ENCODE results near the gene TESMIN.

GRCh38 chr11:68677432-68677831 is 73.9 kb downstream of the TESMIN start:
- TF ChIP-seq, protein P1, sequence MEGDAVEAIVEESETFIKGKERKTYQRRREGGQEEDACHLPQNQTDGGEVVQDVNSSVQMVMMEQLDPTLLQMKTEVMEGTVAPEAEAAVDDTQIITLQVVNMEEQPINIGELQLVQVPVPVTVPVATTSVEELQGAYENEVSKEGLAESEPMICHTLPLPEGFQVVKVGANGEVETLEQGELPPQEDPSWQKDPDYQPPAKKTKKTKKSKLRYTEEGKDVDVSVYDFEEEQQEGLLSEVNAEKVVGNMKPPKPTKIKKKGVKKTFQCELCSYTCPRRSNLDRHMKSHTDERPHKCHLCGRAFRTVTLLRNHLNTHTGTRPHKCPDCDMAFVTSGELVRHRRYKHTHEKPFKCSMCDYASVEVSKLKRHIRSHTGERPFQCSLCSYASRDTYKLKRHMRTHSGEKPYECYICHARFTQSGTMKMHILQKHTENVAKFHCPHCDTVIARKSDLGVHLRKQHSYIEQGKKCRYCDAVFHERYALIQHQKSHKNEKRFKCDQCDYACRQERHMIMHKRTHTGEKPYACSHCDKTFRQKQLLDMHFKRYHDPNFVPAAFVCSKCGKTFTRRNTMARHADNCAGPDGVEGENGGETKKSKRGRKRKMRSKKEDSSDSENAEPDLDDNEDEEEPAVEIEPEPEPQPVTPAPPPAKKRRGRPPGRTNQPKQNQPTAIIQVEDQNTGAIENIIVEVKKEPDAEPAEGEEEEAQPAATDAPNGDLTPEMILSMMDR (IDR thresholded peaks at IDR 0.05), result no peak
- TF ChIP-seq EZH2 (IDR thresholded peaks at IDR 0.05), result no peak
